Measurements from ENCODE around the gene TLNRD1. TPM values are rescaled to one million over a fixed set of nuclear protein-coding genes. Genes with fewer than 3 reads are reported as not detected.

Gene TLNRD1
- total RNA-seq, 3 donors from 2014 or later (not counting 1 experiment from before 2014, with no cell fraction given), result 13.4 to 19.6 (median 17.5) TPM

DNA sequence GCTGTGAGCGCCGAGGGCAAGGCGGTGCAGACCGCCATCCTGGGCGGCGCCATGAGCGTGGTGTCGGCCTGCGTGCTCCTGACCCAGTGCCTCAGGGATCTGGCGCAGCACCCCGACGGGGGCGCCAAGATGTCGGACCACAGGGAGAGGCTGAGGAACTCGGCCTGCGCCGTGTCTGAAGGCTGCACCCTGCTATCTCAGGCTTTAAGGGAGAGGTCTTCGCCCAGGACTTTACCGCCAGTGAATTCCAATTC is 2.3 kb downstream of the TLNRD1 start:
- Histone ChIP-seq H3K9me3 (ENCODE audit: control insufficient read depth, insufficient read depth, low read length) (no peaks in the 10 kb centered on the region), H3K4me3 (ENCODE audit: low read length) (no peak overlapping the region), H3K27ac (ENCODE audit: low read length) (no peak overlapping the region), H3K4me1 (ENCODE audit: control insufficient read depth, insufficient read depth, low read length) (peaks cover 20% of the 10 kb centered on the region), H3K36me3 (ENCODE audit: control insufficient read depth, insufficient read depth, low read length) (peaks cover 4% of the 10 kb centered on the region), H3K27me3 (ENCODE audit: control insufficient read depth, insufficient read depth, low read length) (no peaks in the 10 kb centered on the region)
- ATAC-seq, result no peak
- no peak for DNase-seq
- Mint-ChIP-seq H3K27ac (no peak overlapping the region), H3K4me1 (peaks cover 45 to 60% of the 10 kb centered on the region in 2 donors), H3K9me3 (no peaks in the 10 kb centered on the region), H3K27me3 (ENCODE audit: low read depth in 2 of 2) (no peaks in the 10 kb centered on the region), H3K4me3 (no peak overlapping the region), H3K36me3 (no peaks in the 10 kb centered on the region)
- intact Hi-C loops (cut with micrococcal nuclease), result no loop called here
- WGBS (ENCODE audit: insufficient coverage), result 98% methylated on average over 19 of the region's 19 CpGs
- TF ChIP-seq, protein P1, sequence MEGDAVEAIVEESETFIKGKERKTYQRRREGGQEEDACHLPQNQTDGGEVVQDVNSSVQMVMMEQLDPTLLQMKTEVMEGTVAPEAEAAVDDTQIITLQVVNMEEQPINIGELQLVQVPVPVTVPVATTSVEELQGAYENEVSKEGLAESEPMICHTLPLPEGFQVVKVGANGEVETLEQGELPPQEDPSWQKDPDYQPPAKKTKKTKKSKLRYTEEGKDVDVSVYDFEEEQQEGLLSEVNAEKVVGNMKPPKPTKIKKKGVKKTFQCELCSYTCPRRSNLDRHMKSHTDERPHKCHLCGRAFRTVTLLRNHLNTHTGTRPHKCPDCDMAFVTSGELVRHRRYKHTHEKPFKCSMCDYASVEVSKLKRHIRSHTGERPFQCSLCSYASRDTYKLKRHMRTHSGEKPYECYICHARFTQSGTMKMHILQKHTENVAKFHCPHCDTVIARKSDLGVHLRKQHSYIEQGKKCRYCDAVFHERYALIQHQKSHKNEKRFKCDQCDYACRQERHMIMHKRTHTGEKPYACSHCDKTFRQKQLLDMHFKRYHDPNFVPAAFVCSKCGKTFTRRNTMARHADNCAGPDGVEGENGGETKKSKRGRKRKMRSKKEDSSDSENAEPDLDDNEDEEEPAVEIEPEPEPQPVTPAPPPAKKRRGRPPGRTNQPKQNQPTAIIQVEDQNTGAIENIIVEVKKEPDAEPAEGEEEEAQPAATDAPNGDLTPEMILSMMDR (IDR thresholded peaks at IDR 0.05), result no peak

- Mint-ChIP-seq H3K27ac (no peak overlapping the region), H3K4me1 (peaks cover 39 to 45% of the 10 kb centered on the region in 2 donors), H3K4me3 (no peak overlapping the region), H3K9me3 (no peaks in the 10 kb centered on the region), H3K27me3 (ENCODE audit: low read depth in 2 of 2) (no peaks in the 10 kb centered on the region), H3K36me3 (no peaks in the 10 kb centered on the region)
- DNase-seq (no peak), ATAC-seq (no peak)
- intact Hi-C loops (cut with micrococcal nuclease), result no loop called here
- peaks cover 11% of the 10 kb centered on the region for H3K4me1 ChIP-seq (ENCODE audit: control insufficient read depth, insufficient read depth, low read length)
- H3K27ac ChIP-seq (ENCODE audit: low read length), result no peak overlapping the region
- no peak overlapping the region for H3K4me3 ChIP-seq (ENCODE audit: low read length)
- TF ChIP-seq, protein P1 (IDR thresholded peaks at IDR 0.05), result no peak
- H3K27me3 ChIP-seq (ENCODE audit: control insufficient read depth, insufficient read depth, low read length), result no peaks in the 10 kb centered on the region
- no peaks in the 10 kb centered on the region for H3K9me3 ChIP-seq (ENCODE audit: control insufficient read depth, insufficient read depth, low read length)
- WGBS (ENCODE audit: insufficient coverage), result no CpG with 5 or more reads among the region's 1 CpG
- peaks cover 4% of the 10 kb centered on the region for H3K36me3 ChIP-seq (ENCODE audit: control insufficient read depth, insufficient read depth, low read length)
Measured at GRCh38 chr15:81006124-81006523, 5.4 kb downstream of the TLNRD1 start.

DNA sequence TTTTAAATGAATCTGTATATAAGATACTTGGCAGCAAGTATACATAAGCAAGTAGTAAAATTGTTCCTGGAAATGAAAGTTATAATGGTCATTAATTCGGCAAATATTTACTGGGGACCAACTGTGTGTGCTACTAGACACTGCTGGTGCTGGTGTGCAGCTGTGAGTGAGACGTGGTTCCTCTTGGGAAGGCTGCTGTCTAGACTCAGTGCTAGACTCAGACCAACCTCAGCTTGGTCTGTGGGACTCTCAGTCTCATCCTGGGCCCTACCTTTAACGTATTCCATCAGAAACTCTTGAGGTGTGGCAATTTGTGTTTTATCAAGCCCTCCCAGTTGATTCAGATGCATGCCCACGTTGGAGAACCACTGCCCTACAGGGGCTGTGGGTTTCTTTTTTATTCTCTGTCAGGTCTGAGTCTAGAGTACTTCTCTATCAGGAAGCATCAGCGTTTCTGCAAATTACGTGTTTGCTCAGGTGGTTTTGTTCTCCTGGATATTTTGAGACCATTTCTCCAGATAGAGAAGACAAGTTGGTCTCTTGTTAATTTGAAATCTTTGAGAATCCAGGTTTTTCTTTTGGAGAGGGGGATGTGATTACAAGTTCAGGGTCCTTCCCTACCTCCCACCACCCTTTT is 6.8 kb downstream of the TLNRD1 start:
- no peak overlapping the region for H3K27ac ChIP-seq (ENCODE audit: low read length)
- no peaks in the 10 kb centered on the region for H3K9me3 ChIP-seq (ENCODE audit: control insufficient read depth, insufficient read depth, low read length)
- no peaks in the 10 kb centered on the region for H3K27me3 Mint-ChIP-seq (ENCODE audit: low read depth in 2 of 2)
- TF ChIP-seq, protein P1 (IDR thresholded peaks at IDR 0.05), result no peak
- H3K4me1 Mint-ChIP-seq, result peaks cover 39 to 47% of the 10 kb centered on the region in 2 donors
- peaks cover 4% of the 10 kb centered on the region for H3K36me3 ChIP-seq (ENCODE audit: control insufficient read depth, insufficient read depth, low read length)
- H3K4me1 ChIP-seq (ENCODE audit: control insufficient read depth, insufficient read depth, low read length), result peaks cover 7% of the 10 kb centered on the region
- no peaks in the 10 kb centered on the region for H3K27me3 ChIP-seq (ENCODE audit: control insufficient read depth, insufficient read depth, low read length)
- no peaks in the 10 kb centered on the region for H3K36me3 Mint-ChIP-seq
- intact Hi-C loops (cut with micrococcal nuclease), result no loop called here
- no peaks in the 10 kb centered on the region for H3K9me3 Mint-ChIP-seq
- DNase-seq (no peak), ATAC-seq (no peak)
- WGBS (ENCODE audit: insufficient coverage), result 60% methylated on average over 6 of the region's 6 CpGs
- no peak overlapping the region for H3K4me3 ChIP-seq (ENCODE audit: low read length)
- peak overlapping the region in 1 of 2 donors; percentile 24 for H3K27ac Mint-ChIP-seq
- H3K4me3 Mint-ChIP-seq, result no peak overlapping the region

- Histone ChIP-seq H3K36me3 (ENCODE audit: control insufficient read depth, insufficient read depth, low read length) (peaks cover under 1% of the 10 kb centered on the region), H3K9me3 (ENCODE audit: control insufficient read depth, insufficient read depth, low read length) (no peaks in the 10 kb centered on the region), H3K27ac (ENCODE audit: low read length) (no peak overlapping the region), H3K4me1 (ENCODE audit: control insufficient read depth, insufficient read depth, low read length) (peaks cover 2% of the 10 kb centered on the region), H3K4me3 (ENCODE audit: low read length) (no peak overlapping the region), H3K27me3 (ENCODE audit: control insufficient read depth, insufficient read depth, low read length) (no peaks in the 10 kb centered on the region)
- no peak overlapping the region for H3K4me3 Mint-ChIP-seq
- H3K9me3 Mint-ChIP-seq, result no peaks in the 10 kb centered on the region
- intact Hi-C loops (cut with micrococcal nuclease), result no loop called here
- TF ChIP-seq, protein P1 (IDR thresholded peaks at IDR 0.05), result no peak
- 100% methylated on average over 2 of the region's 2 CpGs for WGBS (ENCODE audit: insufficient coverage)
- peak overlapping the region in 1 of 2 donors; percentile 11 for H3K27ac Mint-ChIP-seq
- ATAC-seq (no peak), DNase-seq (no peak)
- H3K36me3 Mint-ChIP-seq, result no peaks in the 10 kb centered on the region
- peaks cover 36 to 46% of the 10 kb centered on the region in 2 donors for H3K4me1 Mint-ChIP-seq
- H3K27me3 Mint-ChIP-seq (ENCODE audit: low read depth in 2 of 2), result no peaks in the 10 kb centered on the region
Measured at GRCh38 chr15:81008312-81008711, 7.6 kb downstream of the TLNRD1 start.
